GM21723 (cell line): Measurements from ENCODE around the gene EMC1.
"Not testable (repeated sequence)": the region's sequence is repeated elsewhere in the genome, so short reads cannot be mapped to it uniquely, and the experiment has no call there.

ENCODE experiments used
- ATAC-seq: cut with Tn5 transposase; IDR thresholded peaks from one replicate; pipeline ENCODE4 v1.9.1; 2021; ENCODE audit warnings: mild to moderate bottlenecking, moderate library complexity; ENCODE audit not compliant: unreplicated experiment

The EMC1 gene

GRCh38 chr1:19251305-19252196, at the start of gene EMC1, which contains the start of gene MRTO4:
Gene EMC1 (minus strand): TSS chr1:19251524. CDS start chr1:19251509, 15 bp downstream.
Gene MRTO4 (plus strand): TSS chr1:19251805. CDS start chr1:19251836, 31 bp downstream.
- ATAC-seq, result peak; percentile 77

- no peak for ATAC-seq
Measured at GRCh38 chr1:19300211-19300610, 48.9 kb upstream of the EMC1 start.

- ATAC-seq, result no peak
Measured at GRCh38 chr1:19294638-19295037, 43.3 kb upstream of the EMC1 start.

GRCh38 chr1:19289244-19289643, 37.9 kb upstream of the EMC1 start:
- no peak for ATAC-seq

GRCh38 chr1:19288324-19289241, 37.3 kb upstream of the EMC1 start, which contains the start of gene AKR7A3:
Gene AKR7A3 (minus strand): TSS chr1:19288770. CDS start chr1:19288709, 61 bp downstream.
- ATAC-seq, result not testable (repeated sequence)

GRCh38 chr1:19287436-19288185, 36.3 kb upstream of the EMC1 start:
- ATAC-seq, result no peak

GRCh38 chr1:19285807-19286206, 34.5 kb upstream of the EMC1 start:
- ATAC-seq, result not testable (repeated sequence)

GRCh38 chr1:19285366-19285765, 34.0 kb upstream of the EMC1 start:
- ATAC-seq, result not testable (repeated sequence)

- no peak for ATAC-seq
Measured at GRCh38 chr1:19284881-19285280, 33.6 kb upstream of the EMC1 start.

GRCh38 chr1:19283891-19284290, 32.6 kb upstream of the EMC1 start:
- ATAC-seq, result no peak

- ATAC-seq, result no peak
Measured at GRCh38 chr1:19274636-19275035, 23.3 kb upstream of the EMC1 start.

GRCh38 chr1:19273844-19274531, 22.7 kb upstream of the EMC1 start:
- not testable (repeated sequence) for ATAC-seq

GRCh38 chr1:19273106-19273843, 22.0 kb upstream of the EMC1 start:
- ATAC-seq, result no peak

GRCh38 chr1:19272064-19272463, 20.7 kb upstream of the EMC1 start:
- no peak for ATAC-seq

- not testable (repeated sequence) for ATAC-seq
Measured at GRCh38 chr1:19270343-19270730, 19.0 kb upstream of the EMC1 start.

- not testable (repeated sequence) for ATAC-seq
Measured at GRCh38 chr1:19269427-19270342, 18.4 kb upstream of the EMC1 start.

- no peak for ATAC-seq
Measured at GRCh38 chr1:19268445-19268844, 17.1 kb upstream of the EMC1 start.

- no peak for ATAC-seq
Measured at GRCh38 chr1:19262744-19263143, 11.4 kb upstream of the EMC1 start.
